Thoracic aorta (tissue), 2 donors: ENCODE data around the gene CHST11. TPM values are rescaled to one million over a fixed set of nuclear protein-coding genes. Genes with fewer than 3 reads are reported as not detected.

ENCODE experiments used
- ATAC-seq: fragments of 150-250 bp; one replicate; pipeline ENCODE4 v1.8.0; 2017; ENCODE audit warnings: low read depth; ENCODE audit not compliant: insufficient number of reproducible peaks, low FRiP score
- DNase-seq: peaks from one replicate; pipeline ENCODE4 v3.0.0-alpha.2; 2020; ENCODE audit warnings: low spot score
- H3K27ac ChIP-seq, 2 donors: fragments of 200-600 bp; sonication (generic); 1 replicate in 1 of 2; 2 replicates in 1 of 2; pipeline ENCODE4 v1.5.1; 2016; ENCODE audit warnings: mild to moderate bottlenecking in 2 of 2, moderate library complexity in 2 of 2
- H3K27me3 ChIP-seq: fragments of 200-600 bp; sonication (generic); replicated peaks from 2 replicates; pipeline ENCODE4 v1.6.0; 2016; ENCODE audit warnings: mild to moderate bottlenecking; ENCODE audit not compliant: insufficient read depth
- H3K36me3 ChIP-seq: fragments of 200-600 bp; sonication (generic); one replicate; pipeline ENCODE4 v1.5.1; 2016
- H3K4me1 ChIP-seq, 2 donors: fragments of 200-600 bp; sonication (generic); 1 replicate in 1 of 2; 2 replicates in 1 of 2; pipeline versions ENCODE4 v1.5.1 to v1.6.0; 2016; ENCODE audit warnings: low read depth in 2 of 2, mild to moderate bottlenecking in 1 of 2; ENCODE audit not compliant: control insufficient read depth in 1 of 2
- H3K4me3 ChIP-seq: fragments of 200-600 bp; sonication (generic); 2 replicates; pipeline ENCODE4 v1.5.1; 2016; ENCODE audit warnings: mild to moderate bottlenecking
- H3K9me3 ChIP-seq: fragments of 200-600 bp; sonication (generic); 2 replicates; pipeline ENCODE4 v1.5.1; 2016
- CTCF ChIP-seq: fragments of 200-600 bp; sonication (generic); IDR thresholded peaks from one replicate; pipeline ENCODE4 v1.5.1; 2019; ENCODE audit warnings: antibody characterized with exemption
- total RNA-seq, 2 donors: library from RNA; depleted of rRNA; stranded (reverse); fragments of >200 nt; gene quantifications; one replicate each; pipeline versions ENCODE4 v1.1.0 to v1.2.3, GENCODE V29; 2016

CHST11 gene
- total RNA-seq, 2 donors from 2014 or later, result 41.9 to 79.3 TPM

- ATAC-seq, result no peak
- Histone ChIP-seq H3K27me3 (no peaks in the 10 kb centered on the region), H3K4me1 (peaks cover 0 to 11% of the 10 kb centered on the region in 2 donors), H3K27ac (no peak overlapping the region), H3K4me3 (no peak overlapping the region), H3K9me3 (no peaks in the 10 kb centered on the region), H3K36me3 (no peaks in the 10 kb centered on the region)
- TF ChIP-seq CTCF, result no peak
- no peak for DNase-seq
Observed at GRCh38 chr12:104764225-104765091, 307.7 kb downstream of the CHST11 start.

- Histone ChIP-seq H3K9me3 (peaks cover under 1% of the 10 kb centered on the region), H3K36me3 (no peaks in the 10 kb centered on the region), H3K4me1 (peaks cover 0 to 11% of the 10 kb centered on the region in 2 donors), H3K27me3 (no peaks in the 10 kb centered on the region), H3K4me3 (no peak overlapping the region), H3K27ac (no peak overlapping the region)
- ATAC-seq, result no peak
- TF ChIP-seq CTCF, result no peak
- DNase-seq, result no peak
Observed at GRCh38 chr12:104767261-104767660, 310.5 kb downstream of the CHST11 start.

- H3K4me1 ChIP-seq, result peaks cover 0 to 11% of the 10 kb centered on the region in 2 donors
- TF ChIP-seq CTCF, result no peak
- H3K27me3 ChIP-seq, result no peaks in the 10 kb centered on the region
- ATAC-seq (no peak), DNase-seq (no peak)
- H3K27ac ChIP-seq, result no peak overlapping the region
- peaks cover 8% of the 10 kb centered on the region for H3K9me3 ChIP-seq
- no peak overlapping the region for H3K4me3 ChIP-seq
- H3K36me3 ChIP-seq, result no peaks in the 10 kb centered on the region
Observed at GRCh38 chr12:104768033-104768432, 311.3 kb downstream of the CHST11 start.

- DNase-seq, result no peak
- ATAC-seq, result no peak
Observed at GRCh38 chr12:104769144-104769561, 312.4 kb downstream of the CHST11 start.

More at GRCh38 chr12:104769144-104769561, 312.4 kb downstream of the CHST11 start:
- no peak overlapping the region for H3K27ac ChIP-seq
- no peaks in the 10 kb centered on the region for H3K27me3 ChIP-seq
- TF ChIP-seq CTCF, result no peak
- H3K36me3 ChIP-seq, result no peaks in the 10 kb centered on the region
- H3K4me1 ChIP-seq, result peaks cover 0 to 11% of the 10 kb centered on the region in 2 donors
- H3K4me3 ChIP-seq, result no peak overlapping the region
- peaks cover 17% of the 10 kb centered on the region for H3K9me3 ChIP-seq
